CD4-positive, alpha-beta T cell treated with Interferon gamma for 1 hour (primary cell): ENCODE measurements around the gene CAMSAP3.
"Not testable (repeated sequence)": the region's sequence is repeated elsewhere in the genome, so short reads cannot be mapped to it uniquely, and the experiment has no call there.

Source experiments
- DNase-seq: peaks from one replicate; pipeline ENCODE4 v3.0.0-alpha.2; 2020

Gene CAMSAP3

DNA sequence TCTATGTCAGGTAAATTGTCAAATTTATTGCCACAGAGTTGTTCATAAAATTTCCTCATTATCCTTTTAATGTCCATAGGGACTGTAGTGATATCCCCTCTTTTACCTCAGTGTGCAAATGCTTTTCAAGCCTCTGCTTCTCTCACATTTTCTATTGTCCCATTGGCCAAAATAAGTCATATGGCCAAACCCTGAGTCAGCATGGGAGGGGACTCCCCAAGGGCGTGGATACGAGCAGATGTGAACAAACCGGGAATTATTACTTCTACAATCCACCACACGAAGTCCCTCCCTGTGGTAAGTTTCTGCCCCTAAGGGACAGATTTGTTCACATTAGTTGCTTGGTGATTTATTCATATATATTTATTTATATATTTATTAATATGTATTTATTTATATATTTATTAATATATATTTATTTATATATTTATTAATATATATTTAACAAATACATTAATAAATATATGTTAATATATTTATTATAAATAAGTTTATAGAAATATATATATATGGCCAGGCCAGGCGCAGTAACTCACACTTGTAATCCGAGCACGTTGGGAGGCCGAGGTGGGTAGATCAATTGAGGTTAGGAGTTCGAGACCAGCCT lies 20.1 kb upstream of the CAMSAP3 start:
- DNase-seq, result peak; percentile 18

DNA sequence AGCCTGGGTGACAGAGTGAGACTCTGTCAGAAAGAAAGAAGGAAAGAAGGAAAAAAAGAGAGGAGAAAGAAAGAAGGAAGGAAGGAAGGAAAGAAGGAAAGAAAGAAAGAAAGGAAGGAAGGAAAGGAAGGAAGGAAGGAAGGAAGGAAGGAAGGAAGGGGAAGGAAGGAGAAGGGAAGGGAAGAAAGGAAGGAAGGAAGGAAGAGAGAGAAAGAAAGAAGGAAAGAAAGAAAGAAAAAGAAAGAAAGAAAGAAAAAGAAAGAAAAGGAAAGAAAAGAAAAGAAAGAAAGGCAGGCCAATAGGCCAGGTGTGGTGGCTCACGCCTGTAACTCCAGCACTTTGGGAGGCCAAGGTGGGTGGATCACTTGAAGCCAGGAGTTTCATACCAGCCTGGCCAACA lies 18.2 kb upstream of the CAMSAP3 start:
- not testable (repeated sequence) for DNase-seq

- DNase-seq, result no peak
Measured at GRCh38 chr19:7578127-7578526, 17.5 kb upstream of the CAMSAP3 start.

DNA sequence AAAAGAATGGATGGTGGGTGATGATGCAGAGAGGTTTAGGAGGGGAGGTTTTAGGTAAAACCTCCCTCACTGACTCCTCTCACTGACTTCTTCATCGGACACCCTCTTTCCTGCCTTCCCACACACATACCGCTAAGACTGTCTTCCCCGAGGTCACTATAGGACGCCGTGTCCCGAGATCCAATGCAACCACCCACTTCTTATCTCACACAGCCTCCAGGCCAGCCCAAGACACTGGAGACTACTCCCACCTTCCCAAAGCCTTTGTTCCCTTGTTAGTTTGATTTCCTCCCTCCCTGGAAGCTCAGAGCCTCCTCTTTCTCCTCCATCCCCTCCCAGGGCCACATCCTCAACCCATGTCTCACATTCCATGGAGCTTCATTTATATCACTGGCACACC lies 16.5 kb upstream of the CAMSAP3 start:
- no peak for DNase-seq

- DNase-seq, result no peak
Measured at GRCh38 chr19:7582446-7582845, 13.2 kb upstream of the CAMSAP3 start.

DNA sequence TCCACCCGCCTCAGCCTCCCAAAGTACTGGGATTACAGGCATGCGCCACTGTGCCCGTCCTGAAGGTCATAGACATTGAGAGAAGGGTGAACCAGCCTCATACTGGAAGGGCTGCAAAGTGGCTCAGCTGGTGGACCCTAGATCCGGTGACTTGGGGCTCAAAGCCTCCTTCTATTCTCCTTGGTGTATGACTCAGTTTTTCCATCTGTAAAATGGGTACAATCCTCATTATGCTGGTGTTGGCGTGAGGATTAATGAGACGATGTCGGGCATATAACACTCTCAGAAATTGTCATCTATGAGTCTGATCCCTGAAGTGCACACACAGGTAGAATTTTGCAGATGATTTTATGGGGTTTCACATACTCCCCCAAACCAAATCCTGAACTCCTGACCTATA lies 5.8 kb upstream of the CAMSAP3 start:
- no peak for DNase-seq

DNA sequence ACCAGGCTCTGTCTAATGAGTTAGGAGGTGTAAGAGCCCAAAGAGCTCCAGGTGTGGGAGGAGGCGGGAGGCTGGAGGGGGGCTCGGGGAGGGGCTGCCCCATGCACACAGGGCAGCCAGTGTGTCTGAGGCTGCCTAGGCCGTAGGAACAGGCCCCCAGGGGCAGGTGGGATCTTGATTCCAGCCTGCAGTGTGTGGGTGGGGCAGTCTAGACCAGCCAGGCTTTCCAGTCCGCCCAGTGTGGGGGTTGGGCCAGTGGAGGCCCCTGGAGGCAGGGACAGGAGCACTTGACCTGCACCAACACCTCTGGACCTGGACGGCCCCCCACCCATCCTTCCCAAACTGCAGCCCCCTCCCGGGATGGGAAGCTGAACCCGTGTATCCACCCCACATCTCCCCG lies 5.4 kb upstream of the CAMSAP3 start:
- no peak for DNase-seq

DNA sequence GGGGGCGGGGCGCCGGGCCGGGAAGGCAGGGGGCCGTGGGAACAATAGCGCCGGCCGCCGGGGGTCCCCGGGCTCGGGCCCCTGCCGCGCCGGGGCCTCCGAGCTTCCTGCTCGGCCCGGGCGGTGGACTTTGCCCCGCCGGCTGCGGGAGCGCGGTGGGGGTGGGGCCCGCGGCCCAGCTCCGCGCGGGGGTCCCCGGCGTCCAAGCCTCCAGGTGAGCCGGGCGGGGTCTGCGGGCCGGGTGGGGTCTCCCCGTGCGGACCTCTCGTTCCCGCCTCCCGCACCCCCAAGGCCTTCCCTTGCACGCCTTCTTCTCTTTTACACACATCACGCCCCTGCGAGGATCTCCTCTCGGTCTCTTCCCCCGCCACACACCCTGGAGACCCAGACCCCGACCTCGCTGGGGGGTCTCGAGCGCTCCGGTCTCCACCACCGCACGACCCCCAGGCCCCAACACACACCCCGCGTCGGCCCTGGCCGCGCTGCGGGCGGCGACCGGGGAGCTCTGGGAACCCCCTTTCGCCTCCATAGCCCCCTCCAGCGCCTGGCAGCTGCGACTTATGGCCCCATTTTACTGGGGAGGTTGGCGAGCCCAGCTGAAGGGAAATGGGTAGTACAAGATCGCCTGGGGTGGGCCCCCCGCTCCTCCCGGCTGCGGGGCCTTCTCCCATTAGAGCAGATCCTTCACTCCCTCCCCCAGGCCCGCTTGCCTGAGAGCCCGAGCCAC lies 711 bp downstream of the CAMSAP3 start:
- no peak for DNase-seq

DNA sequence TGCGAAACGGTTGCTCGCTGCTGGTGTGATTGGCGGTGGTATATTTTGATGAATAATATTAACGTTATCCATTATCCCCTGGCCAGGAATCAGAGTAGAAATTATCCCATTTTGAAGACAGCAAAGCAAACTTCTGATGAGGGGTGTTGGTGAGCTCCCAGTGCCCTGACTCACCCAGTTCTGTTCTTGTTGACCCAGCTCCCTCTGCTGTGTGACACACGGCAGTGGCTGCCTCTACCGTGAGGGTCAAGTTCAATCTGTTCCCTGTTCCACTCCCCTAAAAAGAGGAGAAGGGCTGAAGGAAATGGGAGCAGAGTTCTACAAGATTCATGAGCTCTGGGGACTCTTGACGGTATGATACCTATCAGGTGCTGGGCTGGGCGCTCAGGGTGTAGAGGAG lies 2.0 kb downstream of the CAMSAP3 start:
- no peak for DNase-seq

DNA sequence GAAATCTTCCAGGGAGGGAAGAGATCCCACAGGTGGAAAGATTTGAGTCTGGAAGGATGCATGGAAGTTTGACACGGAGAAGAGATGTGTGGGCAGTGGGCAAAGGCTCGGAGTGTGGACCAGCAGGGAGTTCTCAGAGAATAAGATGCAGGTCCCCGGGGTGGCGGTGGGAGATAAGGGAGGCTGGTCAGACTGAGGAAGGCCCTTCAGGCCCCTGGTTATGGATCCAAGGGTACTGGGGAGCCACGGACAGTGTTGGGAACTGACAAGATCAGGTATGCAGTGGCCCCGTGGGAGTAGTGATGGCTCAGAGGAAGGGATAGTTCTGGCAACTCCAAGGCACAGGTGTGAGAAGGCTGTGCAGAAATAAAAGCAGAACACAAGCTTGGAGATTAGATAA lies 2.5 kb downstream of the CAMSAP3 start:
- DNase-seq, result no peak

- DNase-seq, result no peak
Measured at GRCh38 chr19:7600721-7601120, 5.1 kb downstream of the CAMSAP3 start.

DNA sequence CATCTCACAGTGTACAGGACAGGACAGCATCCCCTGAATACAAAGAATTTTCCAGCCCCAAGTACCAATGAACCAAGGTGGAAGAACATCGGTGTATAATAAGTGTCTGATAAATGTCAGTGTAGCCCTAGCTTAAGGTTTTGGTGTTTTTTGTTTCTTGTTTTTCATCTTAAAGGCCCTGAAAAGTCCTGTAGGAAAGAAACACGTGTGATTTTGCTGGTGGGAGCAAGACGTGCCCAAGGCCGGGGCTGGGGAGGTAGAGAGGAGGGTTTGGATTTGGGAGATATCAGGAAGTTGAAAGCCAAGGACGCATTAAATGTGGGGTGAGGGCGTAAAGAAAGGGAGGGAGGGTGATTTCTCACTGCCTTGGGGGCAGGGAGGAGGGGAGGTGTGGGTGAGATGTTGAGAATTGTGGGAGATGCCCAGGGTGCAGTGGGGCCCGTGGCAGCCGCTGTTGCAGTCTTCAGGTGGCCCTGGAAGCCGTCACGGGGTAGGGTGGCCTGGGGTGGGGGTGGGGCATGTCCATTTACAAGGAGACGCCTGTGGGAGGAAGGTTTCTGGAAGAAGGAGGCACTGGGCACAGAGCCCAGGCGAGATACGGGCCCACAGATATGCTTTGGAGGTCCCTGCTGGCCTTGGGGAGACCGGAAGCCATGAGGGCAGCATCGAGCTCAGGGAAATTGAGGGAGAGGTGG lies 6.7 kb downstream of the CAMSAP3 start:
- no peak for DNase-seq

DNA sequence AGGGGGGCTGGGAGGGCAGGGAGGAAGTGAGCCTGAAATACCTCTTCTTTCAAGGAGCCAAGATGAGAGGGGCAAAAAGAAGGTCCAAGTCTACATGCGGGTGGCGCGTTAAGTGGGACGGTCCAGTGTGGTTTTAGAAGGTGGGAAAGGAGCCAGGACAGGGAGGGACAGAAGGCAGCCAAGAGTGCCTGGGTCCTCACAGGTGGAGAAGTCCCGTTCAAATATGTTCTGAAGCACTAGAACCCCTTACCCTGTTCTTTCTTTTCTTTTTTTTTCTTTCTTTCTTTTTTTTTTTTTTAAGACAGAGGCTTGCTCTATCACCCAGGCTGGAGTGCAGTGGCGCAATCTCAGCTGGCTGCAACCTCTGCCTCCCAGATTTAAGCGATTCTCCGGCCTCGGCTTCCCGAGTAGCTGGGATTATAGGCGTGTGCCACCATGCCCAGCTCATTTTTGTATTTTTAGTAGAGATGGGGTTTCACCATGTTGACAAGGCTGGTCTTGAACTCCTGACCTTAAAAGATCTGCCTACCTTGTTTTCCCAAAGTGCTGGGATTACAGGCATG lies 7.4 kb downstream of the CAMSAP3 start:
- DNase-seq, result no peak

- no peak for DNase-seq
Measured at GRCh38 chr19:7603919-7604318, 8.3 kb downstream of the CAMSAP3 start.

DNA sequence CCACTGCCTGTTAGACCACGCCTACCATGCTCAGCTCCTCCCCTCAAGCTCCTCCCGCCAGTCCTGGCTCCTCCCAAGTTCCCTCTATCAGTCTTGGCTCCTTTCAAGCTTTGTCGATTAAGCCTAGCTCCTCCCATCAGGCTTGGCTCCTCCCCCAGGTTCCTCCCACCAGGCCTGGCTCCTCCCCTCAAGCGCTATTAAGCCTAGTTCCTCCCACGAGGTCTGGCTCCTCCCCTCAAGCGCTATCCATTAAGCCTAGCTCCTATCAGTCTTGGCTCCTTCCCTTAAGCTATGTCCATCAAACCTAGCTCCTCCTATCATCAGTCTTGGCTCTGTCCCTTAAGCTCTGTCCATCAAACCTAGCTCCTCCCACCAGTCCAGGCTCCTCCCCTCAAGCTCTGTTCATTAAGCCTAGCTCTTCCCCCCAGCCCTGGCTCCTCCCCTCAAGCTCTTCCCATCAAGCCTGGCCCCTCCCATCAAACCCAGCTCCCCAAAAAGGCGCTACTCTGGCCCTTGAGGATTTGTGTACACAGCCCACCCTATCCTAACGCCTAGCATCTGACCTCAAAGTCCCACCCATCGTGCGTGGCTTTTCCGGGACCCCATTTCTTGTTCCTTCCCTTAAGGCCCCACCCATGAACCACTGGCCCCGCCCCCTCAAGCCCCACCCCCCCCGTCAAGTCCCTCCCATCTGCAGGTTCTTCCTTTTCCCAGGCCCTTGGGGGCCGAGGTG lies 10.0 kb downstream of the CAMSAP3 start:
- peak; percentile 21 for DNase-seq

GRCh38 chr19:7606289-7606688 lies 10.6 kb downstream of the CAMSAP3 start:
- no peak for DNase-seq

DNA sequence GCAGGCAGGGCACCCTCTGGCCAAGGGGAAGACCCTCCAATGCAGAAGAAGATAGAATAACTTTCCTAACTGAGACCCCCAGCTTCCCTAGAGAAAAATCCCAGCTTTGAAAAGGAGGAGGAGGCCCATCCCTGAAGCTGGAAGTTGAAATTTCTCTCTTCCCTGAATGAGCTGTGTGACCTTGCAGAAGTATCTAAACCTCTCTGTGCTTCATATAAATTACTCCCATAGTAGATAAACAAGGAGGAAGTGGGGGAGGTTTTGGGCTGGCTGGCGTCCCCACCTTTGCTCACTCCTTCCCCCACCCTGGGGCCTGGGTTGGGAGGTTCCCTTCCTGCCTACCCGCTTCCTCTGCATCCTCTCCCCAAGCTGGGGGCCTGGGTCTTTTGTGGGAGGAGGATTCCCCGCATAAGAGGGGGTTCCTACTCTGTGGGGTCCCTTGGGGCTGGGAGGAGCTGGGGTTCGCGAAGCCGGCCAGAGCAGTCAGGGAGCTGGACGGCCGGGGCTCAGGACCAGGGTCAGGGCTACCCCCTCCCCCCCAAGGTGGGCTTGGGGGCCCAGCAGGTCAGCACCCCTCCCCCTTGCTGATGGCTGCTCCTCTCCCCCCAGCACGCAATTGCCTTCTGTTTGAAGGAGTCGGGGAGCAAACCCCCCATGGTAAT lies 11.7 kb downstream of the CAMSAP3 start:
- DNase-seq, result no peak

DNA sequence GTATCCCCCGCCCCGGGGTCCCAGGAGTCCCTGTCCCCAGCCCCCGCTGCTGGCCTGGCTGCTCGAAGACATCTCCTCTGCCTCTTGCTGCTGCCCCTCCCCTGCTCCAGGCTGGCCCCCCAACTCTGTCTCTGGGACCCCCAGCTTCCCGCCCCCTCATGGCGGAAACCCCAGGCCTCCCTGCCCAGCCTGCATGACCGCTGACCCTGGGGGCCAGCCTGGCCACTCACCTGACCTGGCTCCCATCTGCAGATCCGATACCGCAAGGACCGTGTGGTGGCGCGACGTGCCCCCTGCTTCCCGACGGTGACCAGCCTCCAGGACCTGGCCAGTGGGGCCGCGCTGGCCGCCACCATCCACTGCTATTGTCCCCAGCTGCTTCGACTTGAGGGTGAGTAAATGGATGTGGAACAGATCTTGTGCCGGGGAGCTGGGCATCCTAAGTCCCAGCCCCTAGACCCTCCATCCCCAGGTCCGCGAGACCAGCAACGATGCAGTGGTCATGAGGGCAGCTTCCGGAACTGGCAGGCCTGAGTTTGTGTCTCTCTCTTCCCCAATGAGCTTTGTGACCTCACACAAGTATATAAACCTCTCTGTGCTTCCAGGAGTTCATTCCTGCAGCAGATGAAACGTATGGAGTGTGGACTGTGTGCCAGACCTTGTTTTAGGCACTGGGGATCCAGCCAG lies 12.4 kb downstream of the CAMSAP3 start:
- DNase-seq, result no peak

GRCh38 chr19:7610491-7611240 lies 15.0 kb downstream of the CAMSAP3 start:
- no peak for DNase-seq

DNA sequence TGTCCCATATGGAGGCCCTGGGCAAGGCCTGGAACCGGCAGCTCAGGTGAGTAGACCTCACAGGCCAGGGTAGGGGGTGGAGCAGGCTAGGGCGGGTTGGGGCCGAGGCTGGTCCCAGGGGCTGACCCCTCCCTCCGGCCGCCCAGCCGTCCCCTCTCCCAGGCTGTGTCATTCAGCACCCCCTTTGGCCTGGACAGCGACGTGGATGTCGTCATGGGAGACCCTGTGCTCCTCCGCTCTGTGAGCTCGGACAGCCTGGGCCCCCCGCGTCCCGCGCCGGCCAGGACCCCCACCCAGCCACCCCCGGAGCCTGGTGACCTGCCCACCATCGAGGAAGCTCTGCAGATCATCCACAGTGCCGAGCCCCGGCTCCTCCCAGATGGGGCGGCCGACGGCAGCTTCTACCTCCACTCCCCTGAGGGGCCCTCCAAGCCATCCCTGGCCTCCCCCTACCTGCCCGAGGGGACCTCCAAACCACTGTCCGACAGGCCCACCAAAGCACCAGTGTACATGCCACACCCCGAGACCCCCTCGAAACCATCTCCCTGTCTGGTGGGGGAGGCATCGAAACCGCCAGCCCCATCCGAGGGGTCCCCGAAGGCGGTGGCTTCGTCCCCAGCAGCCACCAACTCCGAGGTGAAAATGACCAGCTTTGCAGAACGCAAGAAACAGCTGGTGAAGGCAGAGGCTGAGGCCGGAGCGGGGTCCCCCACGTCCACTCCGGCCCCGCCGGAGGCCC lies 16.0 kb downstream of the CAMSAP3 start:
- DNase-seq, result no peak
